Body of pancreas (tissue), 4 donors: ENCODE results near the gene MPV17L2. TPM values are rescaled to one million over a fixed set of nuclear protein-coding genes. Genes with fewer than 3 reads are reported as not detected.

Experiments
- ATAC-seq: fragments of 150-250 bp; one replicate; pipeline ENCODE4 v1.9.1; 2016
- DNase-seq, 4 donors: peaks; one replicate each; pipeline ENCODE4 v3.0.0-alpha.2; 2019
- H3K27ac ChIP-seq, 4 donors: fragments of 200-600 bp; sonication (generic); 1 replicate in 3 of 4; 2 replicates in 1 of 4; pipeline versions ENCODE4 v1.5.1 to v1.6.1; 2016 to 2019; ENCODE audit warnings: mild to moderate bottlenecking in 1 of 4, mixed read lengths in 1 of 4, moderate library complexity in 1 of 4
- H3K27me3 ChIP-seq, 2 donors: fragments of 200-600 bp; sonication (generic); one replicate each; pipeline ENCODE4 v1.6.0; 2016; ENCODE audit warnings: mild to moderate bottlenecking in 1 of 2
- H3K36me3 ChIP-seq, 2 donors: fragments of 200-600 bp; sonication (generic); replicated peaks in 1 of 2; 2 replicates each; pipeline ENCODE4 v1.5.1; 2016; ENCODE audit warnings: low read depth in 2 of 2; ENCODE audit not compliant: insufficient read depth in 1 of 2
- H3K4me1 ChIP-seq: fragments of 200-600 bp; sonication (generic); one replicate; pipeline ENCODE4 v1.6.0; 2016
- H3K4me3 ChIP-seq, 2 donors: fragments of 200-600 bp; sonication (generic); 1 replicate in 1 of 2; 2 replicates in 1 of 2; pipeline ENCODE4 v1.5.1; 2016 to 2019
- H3K9me3 ChIP-seq, 3 donors: fragments of 200-600 bp; sonication (generic); 1 replicate in 2 of 3; 2 replicates in 1 of 3; pipeline ENCODE4 v1.5.1; 2016
- CTCF ChIP-seq, 7 experiments: fragments of 450-650 bp in 4 of 7; fragments of 200-600 bp in 3 of 7; sonication (generic) in 3 of 7; IDR thresholded peaks; one replicate each; pipeline ENCODE4 v1.5.1; 2016 to 2019; ENCODE audit warnings: antibody characterized with exemption in 7 of 7
- POLR2A ChIP-seq, 3 donors: fragments of 450-650 bp; IDR thresholded peaks; one replicate each; pipeline ENCODE4 v1.6.1; 2016; ENCODE audit warnings: antibody characterized with exemption in 3 of 3, mild to moderate bottlenecking in 2 of 3
- WGBS, 2 donors: methylation state at CpG; one replicate each; pipeline ENCODE4 v1.1.5; 2017; 5-methylcytosine and 5-hydroxymethylcytosine counted together
- intact Hi-C: fragments of 100-400 bp; cut with DNase I; formaldehyde crosslinking; loops from one replicate; pipeline ENCODE4 v1.15.1; 2023
- total RNA-seq, 2 donors: library from RNA; depleted of rRNA; stranded (reverse); fragments of >200 nt; gene quantifications; one replicate each; pipeline ENCODE4 v1.1.0, GENCODE V29; 2016

Gene MPV17L2
- total RNA-seq, 2 donors from 2014 or later, result 3.4 to 5.6 TPM

DNA sequence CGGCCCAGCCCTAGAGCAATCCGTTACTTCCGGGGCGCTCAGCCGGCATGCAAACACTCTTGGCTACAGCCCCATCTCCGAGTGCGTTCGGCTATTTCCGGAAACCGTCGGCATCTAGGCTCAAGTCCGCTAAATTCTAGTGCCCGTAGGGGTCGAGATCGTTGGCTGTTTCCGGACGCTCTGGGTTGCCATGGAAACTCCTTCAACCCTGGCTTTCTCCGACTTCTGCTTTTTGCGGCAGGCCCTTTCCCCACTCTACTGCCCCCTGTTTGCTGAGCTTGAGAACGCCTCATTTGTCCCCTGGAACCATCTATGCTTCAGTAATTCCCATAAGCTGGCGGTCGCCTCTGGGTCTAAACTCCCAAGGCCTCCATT, 40.6 kb upstream of the MPV17L2 start:
- no peaks in the 10 kb centered on the region for H3K9me3 ChIP-seq
- H3K4me1 ChIP-seq, result peaks cover 54% of the 10 kb centered on the region
- ATAC-seq, result peak; percentile 68
- peak; percentile 94 to 98 (median 96) for DNase-seq
- intact Hi-C loops, result no loop called here
- 1% methylated on average over 16 to 22 of the region's 22 CpGs for WGBS, 2 donors
- peak overlapping the region; percentile 13 to 17 for H3K4me3 ChIP-seq
- peaks cover 0 to 2% of the 10 kb centered on the region in 2 donors for H3K36me3 ChIP-seq
- no peaks in the 10 kb centered on the region for H3K27me3 ChIP-seq
- H3K27ac ChIP-seq, result peak overlapping the region; percentile 89 to 93 (median 92)
- TF ChIP-seq POLR2A (IDR thresholded peaks at IDR 0.05) (peak in 2 of 3 donors; percentile 29 to 38), CTCF (IDR thresholded peaks at IDR 0.05) (peak; percentile 16 to 86 (median 62))

GRCh38 chr19:18152817-18153555, 40.0 kb upstream of the MPV17L2 start, which contains the start of gene PIK3R2:
Gene PIK3R2, plus strand, starts transcription at chr19:18153163. Its CDS starts 2,717 bp downstream, at chr19:18155880.
- TF ChIP-seq POLR2A (IDR thresholded peaks at IDR 0.05) (peak; percentile 32 to 59 (median 52)), CTCF (IDR thresholded peaks at IDR 0.05) (no peak)
- DNase-seq (peak; percentile 99 to 100 (median 100)), ATAC-seq (peak; percentile 88)
- intact Hi-C loops, result no loop called here
- peak within 1 kb of the TSS; percentile 57 to 70 for H3K4me3 ChIP-seq
- no peaks in the 10 kb centered on the region for H3K36me3 ChIP-seq
- peak within 1 kb of the TSS; percentile 89 to 93 (median 92) for H3K27ac ChIP-seq
- no peaks in the 10 kb centered on the region for H3K9me3 ChIP-seq
- H3K27me3 ChIP-seq, result no peaks in the 10 kb centered on the region
- 0% methylated on average over 12 to 57 of the region's 86 CpGs for WGBS, 2 donors
- peaks cover 59% of the 10 kb centered on the region for H3K4me1 ChIP-seq

DNA sequence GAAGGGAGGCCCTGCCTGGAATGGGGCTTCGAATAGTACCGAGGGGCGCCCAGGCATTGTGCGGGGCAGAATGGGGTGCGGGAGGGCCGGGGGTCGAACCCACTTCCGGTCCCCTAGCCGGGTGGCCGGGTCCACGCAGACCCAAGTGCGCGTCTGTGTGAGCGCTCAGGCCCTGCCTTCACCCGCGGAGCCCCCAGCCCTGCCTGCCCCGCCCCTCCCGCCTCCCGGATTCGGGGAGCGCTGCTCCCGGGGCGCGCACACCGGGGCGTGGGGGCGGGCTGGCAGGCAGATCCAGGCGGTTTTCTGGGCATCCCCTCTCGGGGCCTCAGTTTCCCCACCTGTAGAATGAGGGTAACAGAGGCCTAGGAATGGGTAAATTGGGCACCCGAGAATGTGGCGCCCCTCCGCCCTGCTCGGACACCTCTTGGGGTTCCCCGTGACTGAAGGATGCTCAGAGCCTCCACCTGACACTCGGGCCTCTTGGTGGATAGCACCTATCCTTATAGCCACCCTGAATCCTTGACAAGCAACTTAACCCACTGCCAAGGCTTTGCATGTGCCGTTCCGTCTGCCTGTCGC, 39.4 kb upstream of the MPV17L2 start:
- no peak for TF ChIP-seq CTCF (IDR thresholded peaks at IDR 0.05)
- no peak for TF ChIP-seq POLR2A (IDR thresholded peaks at IDR 0.05)
- ATAC-seq, result no peak
- Histone ChIP-seq H3K4me3 (peak overlapping the region; percentile 57 to 70), H3K27ac (peak overlapping the region; percentile 89 to 93 (median 92)), H3K27me3 (no peaks in the 10 kb centered on the region), H3K4me1 (peaks cover 59% of the 10 kb centered on the region), H3K36me3 (no peaks in the 10 kb centered on the region), H3K9me3 (no peaks in the 10 kb centered on the region)
- intact Hi-C loops, result no loop called here
- peak in 2 of 4 donors; percentile 36 to 39 for DNase-seq
- 0 to 2% methylated on average over 5 to 35 of the region's 38 CpGs for WGBS, 2 donors

- H3K4me1 ChIP-seq, result peaks cover 62% of the 10 kb centered on the region
- ATAC-seq, result no peak
- no peaks in the 10 kb centered on the region for H3K27me3 ChIP-seq
- intact Hi-C loops, result no loop called here
- no peak overlapping the region for H3K4me3 ChIP-seq
- peak overlapping the region in 3 of 4 donors; percentile 23 to 74 (median 72) for H3K27ac ChIP-seq
- peak in 1 of 4 donors; percentile 40 for DNase-seq
- WGBS, 2 donors, result 85 to 91% methylated on average over 4 to 36 of the region's 43 CpGs
- no peaks in the 10 kb centered on the region for H3K9me3 ChIP-seq
- no peak for TF ChIP-seq CTCF (IDR thresholded peaks at IDR 0.05)
- no peak for TF ChIP-seq POLR2A (IDR thresholded peaks at IDR 0.05)
- no peaks in the 10 kb centered on the region for H3K36me3 ChIP-seq
Observed at GRCh38 chr19:18155095-18156087, 37.6 kb upstream of the MPV17L2 start.
